Natural killer cell (primary cell): ENCODE measurements around the gene ACBD5. TPM values are rescaled to one million over a fixed set of nuclear protein-coding genes. Genes with fewer than 3 reads are reported as not detected.

Source experiments
- ATAC-seq, 3 donors: fragments of 150-1000 bp in 2 of 3; fragments of 200-7000 bp in 1 of 3; cut with Tn5 transposase; 1 replicate in 1 of 3; 2 replicates in 2 of 3; pipeline ENCODE4 v1.10.0; 2021; ENCODE audit warnings: mild to moderate bottlenecking in 2 of 3, moderate library complexity in 2 of 3
- DNase-seq, 2 donors: peaks; one replicate each; pipeline versions ENCODE4 v3.0.0 to v3.0.0-alpha.2; 2013 to 2021; ENCODE audit warnings: mixed read lengths in 1 of 2
- H3K27ac ChIP-seq: one replicate; pipeline ENCODE4 v1.5.1; 2013; ENCODE audit warnings: mild to moderate bottlenecking, low read length
- H3K27me3 ChIP-seq: one replicate; pipeline ENCODE4 v1.6.1; 2013; ENCODE audit warnings: low read length; ENCODE audit not compliant: control insufficient read depth, insufficient read depth
- H3K36me3 ChIP-seq: one replicate; pipeline ENCODE4 v1.6.1; 2013; ENCODE audit warnings: low read length; ENCODE audit not compliant: control insufficient read depth, insufficient read depth
- H3K4me1 ChIP-seq: one replicate; pipeline ENCODE4 v1.6.1; 2013; ENCODE audit warnings: low read length; ENCODE audit not compliant: control insufficient read depth, insufficient read depth
- H3K4me3 ChIP-seq: one replicate; pipeline ENCODE4 v1.5.1; 2013; ENCODE audit warnings: low read length
- H3K9me3 ChIP-seq: one replicate; pipeline ENCODE4 v1.6.1; 2013; ENCODE audit warnings: low read length; ENCODE audit not compliant: control insufficient read depth, insufficient read depth
- H3K27ac Mint-ChIP-seq, 2 donors: one replicate each; pipeline ENCODE4 v1.8.0; 2022; ENCODE audit warnings: mild to moderate bottlenecking in 2 of 2, mixed read lengths in 2 of 2, moderate library complexity in 1 of 2
- H3K27me3 Mint-ChIP-seq, 2 donors: one replicate each; pipeline ENCODE4 v1.8.0; 2022; ENCODE audit warnings: low read depth in 2 of 2, mixed read lengths in 2 of 2
- H3K36me3 Mint-ChIP-seq: one replicate; pipeline ENCODE4 v1.8.0; 2022; ENCODE audit warnings: mixed read lengths
- H3K4me1 Mint-ChIP-seq, 2 donors: one replicate each; pipeline ENCODE4 v1.8.0; 2022; ENCODE audit warnings: mixed read lengths in 2 of 2
- H3K4me3 Mint-ChIP-seq: one replicate; pipeline ENCODE4 v1.8.0; 2022; ENCODE audit warnings: mild to moderate bottlenecking, moderate library complexity, mixed read lengths
- H3K9me3 Mint-ChIP-seq, 2 donors: one replicate each; pipeline ENCODE4 v1.8.0; 2022; ENCODE audit warnings: mixed read lengths in 2 of 2
- CTCF ChIP-seq: fragments of 200-600 bp; IDR thresholded peaks from one replicate; pipeline ENCODE4 v1.8.0; 2022; ENCODE audit warnings: antibody characterized with exemption
- WGBS: methylation state at CpG from one replicate; pipeline ENCODE4 v1.1.7; 2013; ENCODE audit warnings: missing lambda C conversion rate; ENCODE audit not compliant: insufficient coverage; 5-methylcytosine and 5-hydroxymethylcytosine counted together
- intact Hi-C: fragments of 100-400 bp; cut with micrococcal nuclease; formaldehyde crosslinking; loops from one replicate; pipeline ENCODE4 v1.14.2; 2022
- total RNA-seq, 4 donors: library from RNA; stranded (reverse); fragments of 120-200 nt in 1 of 4; gene quantifications; one replicate each; pipeline versions ENCODE4 v1.2.3 to v1.2.4, GENCODE V29; 2013 to 2022

Gene ACBD5
- total RNA-seq, 3 donors from 2014 or later (not counting 1 experiment from before 2014, with no cell fraction given), result 38.2 to 58.8 (median 47.4) TPM

GRCh38 chr10:27188897-27189296 lies 51.7 kb downstream of the ACBD5 start:
- H3K4me3 Mint-ChIP-seq, result no peak overlapping the region
- no peaks in the 10 kb centered on the region for H3K9me3 Mint-ChIP-seq
- Histone ChIP-seq H3K36me3 (peaks cover 15% of the 10 kb centered on the region), H3K27me3 (no peaks in the 10 kb centered on the region), H3K4me3 (no peak overlapping the region), H3K4me1 (no peaks in the 10 kb centered on the region), H3K9me3 (no peaks in the 10 kb centered on the region), H3K27ac (no peak overlapping the region)
- no peaks in the 10 kb centered on the region for H3K4me1 Mint-ChIP-seq
- no peak overlapping the region for H3K27ac Mint-ChIP-seq
- H3K36me3 Mint-ChIP-seq, result no peaks in the 10 kb centered on the region
- no peak for ATAC-seq
- DNase-seq, result no peak
- no peaks in the 10 kb centered on the region for H3K27me3 Mint-ChIP-seq
- no peak for TF ChIP-seq CTCF
- 98% methylated on average over 4 of the region's 4 CpGs for WGBS
- intact Hi-C loops, result no loop called here

GRCh38 chr10:27188259-27188658 lies 52.3 kb downstream of the ACBD5 start:
- TF ChIP-seq CTCF, result no peak
- ATAC-seq, result no peak
- Histone ChIP-seq H3K36me3 (peaks cover 13% of the 10 kb centered on the region), H3K4me3 (no peak overlapping the region), H3K4me1 (no peaks in the 10 kb centered on the region), H3K27ac (no peak overlapping the region), H3K27me3 (no peaks in the 10 kb centered on the region), H3K9me3 (no peaks in the 10 kb centered on the region)
- Mint-ChIP-seq H3K4me3 (no peak overlapping the region), H3K4me1 (no peaks in the 10 kb centered on the region), H3K27ac (no peak overlapping the region), H3K27me3 (no peaks in the 10 kb centered on the region), H3K36me3 (no peaks in the 10 kb centered on the region), H3K9me3 (no peaks in the 10 kb centered on the region)
- DNase-seq, result no peak
- 100% methylated on average over 1 of the region's 1 CpG for WGBS
- intact Hi-C loops, result no loop called here

- H3K4me1 ChIP-seq, result no peaks in the 10 kb centered on the region
- Mint-ChIP-seq H3K27ac (no peak overlapping the region), H3K36me3 (peaks cover 10% of the 10 kb centered on the region), H3K9me3 (no peaks in the 10 kb centered on the region), H3K4me3 (no peak overlapping the region), H3K27me3 (no peaks in the 10 kb centered on the region), H3K4me1 (no peaks in the 10 kb centered on the region)
- H3K27me3 ChIP-seq, result no peaks in the 10 kb centered on the region
- no peak for TF ChIP-seq CTCF
- no peaks in the 10 kb centered on the region for H3K9me3 ChIP-seq
- H3K4me3 ChIP-seq, result no peak overlapping the region
- no peak for DNase-seq
- no peak overlapping the region for H3K27ac ChIP-seq
- H3K36me3 ChIP-seq, result peaks cover 35% of the 10 kb centered on the region
- intact Hi-C loops, result no loop called here
- no CpG with 5 or more reads among the region's 4 CpGs for WGBS
- no peak for ATAC-seq
Measured at GRCh38 chr10:27169849-27170248, 70.7 kb downstream of the ACBD5 start.

GRCh38 chr10:27158421-27158820 lies 82.2 kb downstream of the ACBD5 start:
- Histone ChIP-seq H3K4me3 (no peak overlapping the region), H3K9me3 (no peaks in the 10 kb centered on the region), H3K4me1 (peaks cover 19% of the 10 kb centered on the region), H3K27ac (no peak overlapping the region), H3K36me3 (peaks cover 11% of the 10 kb centered on the region), H3K27me3 (no peaks in the 10 kb centered on the region)
- DNase-seq, result no peak
- intact Hi-C loops, result loop anchor here (5.0 to 10.0 kb wide), 4 partner anchors 69 to 1374 kb away; partner anchors contain the start of gene WAC
- Mint-ChIP-seq H3K27ac (peak overlapping the region in 1 of 2 donors; percentile 100), H3K27me3 (no peaks in the 10 kb centered on the region), H3K4me1 (peaks cover 29 to 31% of the 10 kb centered on the region in 2 donors), H3K36me3 (no peaks in the 10 kb centered on the region), H3K4me3 (no peak overlapping the region), H3K9me3 (no peaks in the 10 kb centered on the region)
- no peak for TF ChIP-seq CTCF
- ATAC-seq, result no peak
